Measurements from ENCODE around the gene GRIP2.

- TF ChIP-seq POLR2A (IDR thresholded peaks at IDR 0.05), result no peak
- TF ChIP-seq CTCF (IDR thresholded peaks at IDR 0.05), result no peak
- TF ChIP-seq POLR2AphosphoS5 (IDR thresholded peaks at IDR 0.05), result no peak
- TF ChIP-seq EP300 (IDR thresholded peaks at IDR 0.05), result no peak
Observed at GRCh38 chr3:14586611-14587010, 46.5 kb upstream of the GRIP2 start.
